Left ventricle myocardium inferior (tissue), 1 donor: Measurements from ENCODE around the gene PTGR1. TPM values are rescaled to one million over a fixed set of nuclear protein-coding genes. Genes with fewer than 3 reads are reported as not detected.

Experiments used
- DNase-seq: peaks from one replicate; pipeline ENCODE4 v3.0.0-alpha.2; 2020
- H3K27ac ChIP-seq: fragments of 200-600 bp; replicated peaks from 2 replicates; pipeline ENCODE4 v1.8.0; 2021
- H3K27me3 ChIP-seq: fragments of 200-600 bp; 2 replicates; pipeline ENCODE4 v1.8.0; 2021; ENCODE audit warnings: low read depth
- H3K36me3 ChIP-seq: fragments of 200-600 bp; 2 replicates; pipeline ENCODE4 v1.8.0; 2021
- H3K4me1 ChIP-seq: fragments of 200-600 bp; 2 replicates; pipeline ENCODE4 v1.8.0; 2021
- H3K4me3 ChIP-seq: fragments of 200-600 bp; 2 replicates; pipeline ENCODE4 v1.8.0; 2021; ENCODE audit warnings: mild to moderate bottlenecking, moderate library complexity
- H3K9me3 ChIP-seq: fragments of 200-600 bp; replicated peaks from 2 replicates; pipeline ENCODE4 v1.8.0; 2021
- intact Hi-C: fragments of 100-400 bp; cut with micrococcal nuclease; formaldehyde crosslinking; loops from one replicate; pipeline ENCODE4 v1.11.0; 2022
- total RNA-seq: library from RNA; stranded (reverse); fragmentation: NEBNext Ultra II Directional; extraction: Animal tissue kit (Norgen Biotek cat#: 25700); gene quantifications from one replicate; pipeline ENCODE4 v1.2.1, GENCODE V29; 2021
- TF ChIP-seq, protein P1 (sequence below): fragments of 200-600 bp; IDR thresholded peaks from 2 replicates; pipeline ENCODE4 v1.8.0; 2021; ENCODE audit warnings: antibody characterized with exemption, mild to moderate bottlenecking, borderline replicate concordance
- donor health status: DM: no; HTN: yes; CAD: no; lungs with severe emphysema.

Gene PTGR1
- total RNA-seq, 1 donor from 2014 or later, result 50.2 TPM

- no peak for DNase-seq
- Histone ChIP-seq H3K4me3 (no peak overlapping the region), H3K9me3 (no peaks in the 10 kb centered on the region), H3K36me3 (no peaks in the 10 kb centered on the region), H3K4me1 (no peaks in the 10 kb centered on the region), H3K27me3 (peaks cover 55% of the 10 kb centered on the region), H3K27ac (no peak overlapping the region)
- TF ChIP-seq, protein P1, sequence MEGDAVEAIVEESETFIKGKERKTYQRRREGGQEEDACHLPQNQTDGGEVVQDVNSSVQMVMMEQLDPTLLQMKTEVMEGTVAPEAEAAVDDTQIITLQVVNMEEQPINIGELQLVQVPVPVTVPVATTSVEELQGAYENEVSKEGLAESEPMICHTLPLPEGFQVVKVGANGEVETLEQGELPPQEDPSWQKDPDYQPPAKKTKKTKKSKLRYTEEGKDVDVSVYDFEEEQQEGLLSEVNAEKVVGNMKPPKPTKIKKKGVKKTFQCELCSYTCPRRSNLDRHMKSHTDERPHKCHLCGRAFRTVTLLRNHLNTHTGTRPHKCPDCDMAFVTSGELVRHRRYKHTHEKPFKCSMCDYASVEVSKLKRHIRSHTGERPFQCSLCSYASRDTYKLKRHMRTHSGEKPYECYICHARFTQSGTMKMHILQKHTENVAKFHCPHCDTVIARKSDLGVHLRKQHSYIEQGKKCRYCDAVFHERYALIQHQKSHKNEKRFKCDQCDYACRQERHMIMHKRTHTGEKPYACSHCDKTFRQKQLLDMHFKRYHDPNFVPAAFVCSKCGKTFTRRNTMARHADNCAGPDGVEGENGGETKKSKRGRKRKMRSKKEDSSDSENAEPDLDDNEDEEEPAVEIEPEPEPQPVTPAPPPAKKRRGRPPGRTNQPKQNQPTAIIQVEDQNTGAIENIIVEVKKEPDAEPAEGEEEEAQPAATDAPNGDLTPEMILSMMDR, result no peak
- intact Hi-C loops, result no loop called here
These were observed 11.4 kb upstream of the PTGR1 start for GRCh38 chr9:111610845-111611244.

GRCh38 chr9:111610149-111610548 lies 10.7 kb upstream of the PTGR1 start:
- no peaks in the 10 kb centered on the region for H3K36me3 ChIP-seq
- intact Hi-C loops, result no loop called here
- H3K4me1 ChIP-seq, result no peaks in the 10 kb centered on the region
- no peaks in the 10 kb centered on the region for H3K9me3 ChIP-seq
- H3K27ac ChIP-seq, result no peak overlapping the region
- DNase-seq, result no peak
- TF ChIP-seq, protein P1, result no peak
- peaks cover 55% of the 10 kb centered on the region for H3K27me3 ChIP-seq
- no peak overlapping the region for H3K4me3 ChIP-seq

GRCh38 chr9:111605041-111605559 lies 5.7 kb upstream of the PTGR1 start:
- Histone ChIP-seq H3K27me3 (peaks cover 32% of the 10 kb centered on the region), H3K9me3 (no peaks in the 10 kb centered on the region), H3K4me3 (no peak overlapping the region), H3K4me1 (peaks cover under 1% of the 10 kb centered on the region), H3K36me3 (no peaks in the 10 kb centered on the region), H3K27ac (no peak overlapping the region)
- TF ChIP-seq, protein P1, result no peak
- no peak for DNase-seq
- intact Hi-C loops, result no loop called here

- DNase-seq, result no peak
- Histone ChIP-seq H3K27me3 (peaks cover 23% of the 10 kb centered on the region), H3K36me3 (no peaks in the 10 kb centered on the region), H3K4me1 (peaks cover 10% of the 10 kb centered on the region), H3K4me3 (no peak overlapping the region), H3K27ac (no peak overlapping the region), H3K9me3 (no peaks in the 10 kb centered on the region)
- intact Hi-C loops, result no loop called here
- TF ChIP-seq, protein P1, result no peak
These were observed 4.7 kb upstream of the PTGR1 start for GRCh38 chr9:111604054-111604615.

DNA sequence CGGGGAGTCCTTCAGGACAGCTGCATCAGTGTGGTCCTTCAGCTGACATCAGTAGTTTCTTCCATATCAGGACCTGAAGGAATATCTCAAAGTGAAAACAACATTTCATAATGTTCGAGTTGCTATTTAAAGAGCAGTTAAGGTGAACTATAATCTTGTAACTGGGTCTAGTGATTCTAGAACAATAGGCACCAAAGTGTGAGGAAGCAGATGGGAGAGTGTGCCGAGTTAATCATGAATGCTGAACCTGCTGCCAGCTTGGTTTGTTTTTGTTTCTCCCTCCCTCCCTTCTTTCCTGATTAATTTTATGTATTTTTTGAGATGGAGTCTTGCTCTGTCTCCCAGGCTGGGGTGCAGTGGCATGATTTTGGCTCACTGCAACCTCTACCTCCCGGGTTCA lies 3.6 kb upstream of the PTGR1 start:
- Histone ChIP-seq H3K9me3 (no peaks in the 10 kb centered on the region), H3K4me3 (no peak overlapping the region), H3K4me1 (peaks cover 21% of the 10 kb centered on the region), H3K36me3 (no peaks in the 10 kb centered on the region), H3K27ac (no peak overlapping the region), H3K27me3 (peaks cover 12% of the 10 kb centered on the region)
- TF ChIP-seq, protein P1, result no peak
- no peak for DNase-seq
- intact Hi-C loops, result no loop called here
